ENCODE data around the gene SPACA7. TPM values are rescaled to one million over a fixed set of nuclear protein-coding genes. Genes with fewer than 3 reads are reported as not detected.

The SPACA7 gene
- total RNA-seq, 2 experiments from 2014 or later, result not detected

- peaks cover 22% of the 10 kb centered on the region for H3K27me3 Mint-ChIP-seq
- H3K4me1 Mint-ChIP-seq (ENCODE audit: low read depth), result no peaks in the 10 kb centered on the region
- TF ChIP-seq CTCF (IDR thresholded peaks at IDR 0.05), result no peak
- DNase-seq, result no peak
- POLR2A ChIA-PET, result no interaction called here
- intact Hi-C loops (cut with micrococcal nuclease), result loop anchor here (10.0 kb wide), 1 partner anchor 968 kb away; no protein-coding TSS in a partner anchor
- no peak for ATAC-seq
- H3K9me3 Mint-ChIP-seq, result no peaks in the 10 kb centered on the region
- H3K4me3 Mint-ChIP-seq, result no peak overlapping the region
- no peak overlapping the region for H3K27ac Mint-ChIP-seq
- CTCF ChIA-PET, result interaction anchor here (0.9 to 2.8 kb wide), 9 partner anchors 11 to 968 kb away, joined by 3 to 19 read pairs (median 3); no protein-coding TSS in a partner anchor
- no peaks in the 10 kb centered on the region for H3K36me3 Mint-ChIP-seq (ENCODE audit: low read depth)
These were observed 66.4 kb downstream of the SPACA7 start for GRCh38 chr13:112442483-112443090.

GRCh38 chr13:112443191-112443994 lies 67.2 kb downstream of the SPACA7 start:
- intact Hi-C loops (cut with micrococcal nuclease), result loop anchor here (10.0 kb wide), 1 partner anchor 969 kb away; no protein-coding TSS in a partner anchor
- no peaks in the 10 kb centered on the region for H3K36me3 Mint-ChIP-seq (ENCODE audit: low read depth)
- peak; percentile 47 for ATAC-seq

GRCh38 chr13:112443995-112444311 lies 67.8 kb downstream of the SPACA7 start:
- CTCF ChIA-PET, result interaction anchor here (0.8 to 2.8 kb wide), 7 partner anchors 10 to 969 kb away, joined by 3 to 19 read pairs (median 3); no protein-coding TSS in a partner anchor
- no peak overlapping the region for H3K4me3 Mint-ChIP-seq

More at GRCh38 chr13:112443191-112443994, 67.2 kb downstream of the SPACA7 start:
- DNase-seq, result peak; percentile 28
- H3K4me1 Mint-ChIP-seq (ENCODE audit: low read depth), result no peaks in the 10 kb centered on the region
- peaks cover 20% of the 10 kb centered on the region for H3K27me3 Mint-ChIP-seq
- no peak overlapping the region for H3K4me3 Mint-ChIP-seq
- ChIA-PET POLR2A (interaction anchor here (0.5 kb wide), 1 partner anchor 968 kb away, joined by 3 read pairs; no protein-coding TSS in a partner anchor), CTCF (interaction anchor here (0.8 to 2.8 kb wide), 12 partner anchors 11 to 969 kb away, joined by 3 to 19 read pairs (median 3); no protein-coding TSS in a partner anchor)
- H3K27ac Mint-ChIP-seq, result no peak overlapping the region
- no peak for TF ChIP-seq CTCF (IDR thresholded peaks at IDR 0.05)
- H3K9me3 Mint-ChIP-seq, result no peaks in the 10 kb centered on the region

GRCh38 chr13:112444416-112445399 lies 68.6 kb downstream of the SPACA7 start:
- ATAC-seq (no peak), DNase-seq (no peak)
- CTCF ChIA-PET, result interaction anchor here (0.8 to 2.8 kb wide), 6 partner anchors 9 to 970 kb away, joined by 3 to 19 read pairs (median 4); no protein-coding TSS in a partner anchor
- TF ChIP-seq CTCF (IDR thresholded peaks at IDR 0.05), result no peak
- POLR2A ChIA-PET, result no interaction called here
- no peak overlapping the region for H3K4me3 Mint-ChIP-seq
- no peaks in the 10 kb centered on the region for H3K36me3 Mint-ChIP-seq (ENCODE audit: low read depth)
- H3K27ac Mint-ChIP-seq, result no peak overlapping the region
- intact Hi-C loops (cut with micrococcal nuclease), result loop anchor here (10.0 kb wide), 1 partner anchor 970 kb away; no protein-coding TSS in a partner anchor
- H3K9me3 Mint-ChIP-seq, result no peaks in the 10 kb centered on the region
- H3K4me1 Mint-ChIP-seq (ENCODE audit: low read depth), result no peaks in the 10 kb centered on the region
- H3K27me3 Mint-ChIP-seq, result peaks cover 20% of the 10 kb centered on the region

More at GRCh38 chr13:112443995-112444311, 67.8 kb downstream of the SPACA7 start:
- DNase-seq, result peak; percentile 75
- Mint-ChIP-seq H3K4me1 (ENCODE audit: low read depth) (no peaks in the 10 kb centered on the region), H3K9me3 (no peaks in the 10 kb centered on the region), H3K36me3 (ENCODE audit: low read depth) (no peaks in the 10 kb centered on the region), H3K27ac (no peak overlapping the region), H3K27me3 (peaks cover 20% of the 10 kb centered on the region)
- ATAC-seq, result peak; percentile 92
- POLR2A ChIA-PET, result interaction anchor here (0.5 kb wide), 1 partner anchor 968 kb away, joined by 3 read pairs; no protein-coding TSS in a partner anchor
- intact Hi-C loops (cut with micrococcal nuclease), result loop anchor here (10.0 kb wide), 1 partner anchor 969 kb away; no protein-coding TSS in a partner anchor
- TF ChIP-seq CTCF (IDR thresholded peaks at IDR 0.05), result peak; percentile 87
